ENCODE data around the gene TMEM212.
"Not testable (repeated sequence)": the region's sequence is repeated elsewhere in the genome, so short reads cannot be mapped to it uniquely, and the experiment has no call there.

TMEM212 gene

GRCh38 chr3:171883257-171883892 is 40.2 kb downstream of the TMEM212 start:
- in situ Hi-C loops (cut with MboI; ENCODE audit: low sequenced_read_pairs), result no loop called here

- in situ Hi-C loops (cut with MboI; ENCODE audit: low sequenced_read_pairs), result no loop called here
Observed at GRCh38 chr3:171883893-171884279, 40.7 kb downstream of the TMEM212 start.

GRCh38 chr3:171888466-171888865 is 45.3 kb downstream of the TMEM212 start:
- in situ Hi-C loops (cut with MboI; ENCODE audit: low sequenced_read_pairs), result no loop called here

- in situ Hi-C loops (cut with MboI; ENCODE audit: low sequenced_read_pairs), result no loop called here
Observed at GRCh38 chr3:171890398-171890797, 47.2 kb downstream of the TMEM212 start.

GRCh38 chr3:171892457-171892856 is 49.3 kb downstream of the TMEM212 start:
- in situ Hi-C loops (cut with MboI; ENCODE audit: low sequenced_read_pairs), result no loop called here

GRCh38 chr3:171895291-171895690 is 52.1 kb downstream of the TMEM212 start:
- in situ Hi-C loops (cut with MboI; ENCODE audit: low sequenced_read_pairs), result no loop called here

- in situ Hi-C loops (cut with MboI; ENCODE audit: low sequenced_read_pairs), result no loop called here
Observed at GRCh38 chr3:171895900-171896299, 52.8 kb downstream of the TMEM212 start.

- in situ Hi-C loops (cut with MboI; ENCODE audit: low sequenced_read_pairs), result no loop called here
Observed at GRCh38 chr3:171896316-171896715, 53.2 kb downstream of the TMEM212 start.

- in situ Hi-C loops (cut with MboI; ENCODE audit: low sequenced_read_pairs), result no loop called here
Observed at GRCh38 chr3:171898192-171898591, 55.0 kb downstream of the TMEM212 start.

GRCh38 chr3:171900446-171900845 is 57.3 kb downstream of the TMEM212 start:
- in situ Hi-C loops (cut with MboI; ENCODE audit: low sequenced_read_pairs), result no loop called here

- in situ Hi-C loops (cut with MboI; ENCODE audit: low sequenced_read_pairs), result no loop called here
Observed at GRCh38 chr3:171901615-171902312, 58.6 kb downstream of the TMEM212 start.

- in situ Hi-C loops (cut with MboI; ENCODE audit: low sequenced_read_pairs), result no loop called here
Observed at GRCh38 chr3:171904829-171905228, 61.7 kb downstream of the TMEM212 start.

- in situ Hi-C loops (cut with MboI; ENCODE audit: low sequenced_read_pairs), result not testable (repeated sequence)
Observed at GRCh38 chr3:171906503-171906902, 63.4 kb downstream of the TMEM212 start.

- in situ Hi-C loops (cut with MboI; ENCODE audit: low sequenced_read_pairs), result no loop called here
Observed at GRCh38 chr3:171906951-171907676, 64.0 kb downstream of the TMEM212 start.

- in situ Hi-C loops (cut with MboI; ENCODE audit: low sequenced_read_pairs), result no loop called here
Observed at GRCh38 chr3:171907761-171908160, 64.6 kb downstream of the TMEM212 start.

GRCh38 chr3:171908731-171909130 is 65.6 kb downstream of the TMEM212 start:
- in situ Hi-C loops (cut with MboI; ENCODE audit: low sequenced_read_pairs), result no loop called here
